GM21529 (cell line): ENCODE measurements around the gene NLRC5.
"Not testable (repeated sequence)": the region's sequence is repeated elsewhere in the genome, so short reads cannot be mapped to it uniquely, and the experiment has no call there.

ENCODE experiments used
- ATAC-seq: cut with Tn5 transposase; IDR thresholded peaks from one replicate; pipeline ENCODE4 v1.9.1; 2021; ENCODE audit not compliant: unreplicated experiment

The NLRC5 gene

GRCh38 chr16:57000271-57001025, 11.1 kb downstream of the NLRC5 start:
- peak; percentile 60 for ATAC-seq

- no peak for ATAC-seq
Measured at GRCh38 chr16:57001026-57001679, 11.8 kb downstream of the NLRC5 start.

GRCh38 chr16:57003439-57004386, 14.4 kb downstream of the NLRC5 start:
- ATAC-seq: no peak

- ATAC-seq: no peak
Measured at GRCh38 chr16:57004387-57005250, 15.3 kb downstream of the NLRC5 start.

- not testable (repeated sequence) for ATAC-seq
Measured at GRCh38 chr16:57005597-57005996, 16.2 kb downstream of the NLRC5 start.

GRCh38 chr16:57007050-57007449, 17.7 kb downstream of the NLRC5 start:
- ATAC-seq: no peak

- no peak for ATAC-seq
Measured at GRCh38 chr16:57007530-57007929, 18.2 kb downstream of the NLRC5 start.

GRCh38 chr16:57008440-57008839, 19.1 kb downstream of the NLRC5 start:
- no peak for ATAC-seq

- no peak for ATAC-seq
Measured at GRCh38 chr16:57009643-57010170, 20.4 kb downstream of the NLRC5 start.

GRCh38 chr16:57012353-57012752, 23.0 kb downstream of the NLRC5 start:
- no peak for ATAC-seq

GRCh38 chr16:57013229-57013628, 23.9 kb downstream of the NLRC5 start:
- ATAC-seq: no peak

- no peak for ATAC-seq
Measured at GRCh38 chr16:57013902-57014301, 24.5 kb downstream of the NLRC5 start.

- no peak for ATAC-seq
Measured at GRCh38 chr16:57016301-57016700, 26.9 kb downstream of the NLRC5 start.

GRCh38 chr16:57016831-57017230, 27.5 kb downstream of the NLRC5 start:
- ATAC-seq: no peak

GRCh38 chr16:57017251-57017650, 27.9 kb downstream of the NLRC5 start:
- no peak for ATAC-seq

GRCh38 chr16:57019746-57020145, 30.4 kb downstream of the NLRC5 start:
- ATAC-seq: no peak

- ATAC-seq: no peak
Measured at GRCh38 chr16:57020651-57021050, 31.3 kb downstream of the NLRC5 start.

- no peak for ATAC-seq
Measured at GRCh38 chr16:57021757-57022156, 32.4 kb downstream of the NLRC5 start.

GRCh38 chr16:57022445-57022844, 33.1 kb downstream of the NLRC5 start:
- ATAC-seq: no peak

GRCh38 chr16:57023541-57024249, 34.3 kb downstream of the NLRC5 start:
- ATAC-seq: no peak
